Measurements from ENCODE around the gene SVIL. TPM values are rescaled to one million over a fixed set of nuclear protein-coding genes. Genes with fewer than 3 reads are reported as not detected.

SVIL gene
- total RNA-seq, 1 experiment from 2014 or later: 166 TPM

DNA sequence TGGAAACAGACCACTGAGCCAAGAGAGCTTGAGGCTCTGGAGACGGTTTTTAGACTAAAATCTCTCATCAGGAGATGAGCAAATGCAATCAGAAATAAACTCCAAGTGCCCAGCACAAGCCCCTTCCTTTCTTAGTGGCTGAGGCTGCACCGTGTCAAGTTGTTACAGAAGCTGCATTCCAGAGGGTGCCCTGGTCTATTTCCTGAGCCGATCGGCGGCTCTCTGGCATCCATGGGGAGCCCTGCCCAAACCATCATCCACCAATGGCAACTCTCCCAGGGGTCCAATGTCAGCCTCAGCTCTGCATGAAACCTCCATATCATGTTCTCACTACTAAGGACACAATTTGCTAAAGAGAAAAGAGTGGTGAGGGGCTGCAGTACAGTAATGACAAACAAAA lies 89.6 kb downstream of the SVIL start:
- Histone ChIP-seq H3K9me2 (ENCODE audit: insufficient read depth) (no peaks in the 10 kb centered on the region), H2AFZ (no peak overlapping the region), H3K4me2 (no peak overlapping the region), H3K9me3 (ENCODE audit: insufficient read depth, low read depth) (no peaks in the 10 kb centered on the region), H3K36me3 (ENCODE audit: low read depth) (no peaks in the 10 kb centered on the region), H3K4me1 (replicated peaks; ENCODE audit: insufficient read depth) (no peaks in the 10 kb centered on the region), H3K27ac (no peak overlapping the region), H3K79me2 (ENCODE audit: low read depth) (0 out of 2 replicates have a peak, but pooled peaks cover 3% of the 10 kb centered on the region), H3K4me3 (no peak overlapping the region), H3F3A (ENCODE audit: insufficient read depth, low read depth) (0 out of 2 replicates have a peak, but pooled peaks cover 2% of the 10 kb centered on the region), H3K27me3 (ENCODE audit: insufficient read depth, low read depth) (no peaks in the 10 kb centered on the region), H4K20me1 (ENCODE audit: insufficient read depth) (peaks cover 4% of the 10 kb centered on the region; the same call in 1 of the 2 replicates)
- CTCF ChIA-PET: interaction anchor here (0.6 kb wide), 2 partner anchors 11 to 240 kb away, joined by 3 to 4 read pairs; no protein-coding TSS in a partner anchor
- POLR2A ChIA-PET (ENCODE audit: unreplicated experiment): no interaction called here
- TF ChIP-seq EZH2 (IDR thresholded peaks at IDR 0.05; ENCODE audit: low read depth): no peak
- TF ChIP-seq, protein P1, sequence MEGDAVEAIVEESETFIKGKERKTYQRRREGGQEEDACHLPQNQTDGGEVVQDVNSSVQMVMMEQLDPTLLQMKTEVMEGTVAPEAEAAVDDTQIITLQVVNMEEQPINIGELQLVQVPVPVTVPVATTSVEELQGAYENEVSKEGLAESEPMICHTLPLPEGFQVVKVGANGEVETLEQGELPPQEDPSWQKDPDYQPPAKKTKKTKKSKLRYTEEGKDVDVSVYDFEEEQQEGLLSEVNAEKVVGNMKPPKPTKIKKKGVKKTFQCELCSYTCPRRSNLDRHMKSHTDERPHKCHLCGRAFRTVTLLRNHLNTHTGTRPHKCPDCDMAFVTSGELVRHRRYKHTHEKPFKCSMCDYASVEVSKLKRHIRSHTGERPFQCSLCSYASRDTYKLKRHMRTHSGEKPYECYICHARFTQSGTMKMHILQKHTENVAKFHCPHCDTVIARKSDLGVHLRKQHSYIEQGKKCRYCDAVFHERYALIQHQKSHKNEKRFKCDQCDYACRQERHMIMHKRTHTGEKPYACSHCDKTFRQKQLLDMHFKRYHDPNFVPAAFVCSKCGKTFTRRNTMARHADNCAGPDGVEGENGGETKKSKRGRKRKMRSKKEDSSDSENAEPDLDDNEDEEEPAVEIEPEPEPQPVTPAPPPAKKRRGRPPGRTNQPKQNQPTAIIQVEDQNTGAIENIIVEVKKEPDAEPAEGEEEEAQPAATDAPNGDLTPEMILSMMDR (conservative IDR thresholded peaks at IDR 0.05): no peak
- no TSS peak for BruUV-seq (replicated peaks)
- no peak for DNase-seq
- intact Hi-C loops (cut with micrococcal nuclease; ENCODE audit: unreplicated experiment): no loop called here

DNA sequence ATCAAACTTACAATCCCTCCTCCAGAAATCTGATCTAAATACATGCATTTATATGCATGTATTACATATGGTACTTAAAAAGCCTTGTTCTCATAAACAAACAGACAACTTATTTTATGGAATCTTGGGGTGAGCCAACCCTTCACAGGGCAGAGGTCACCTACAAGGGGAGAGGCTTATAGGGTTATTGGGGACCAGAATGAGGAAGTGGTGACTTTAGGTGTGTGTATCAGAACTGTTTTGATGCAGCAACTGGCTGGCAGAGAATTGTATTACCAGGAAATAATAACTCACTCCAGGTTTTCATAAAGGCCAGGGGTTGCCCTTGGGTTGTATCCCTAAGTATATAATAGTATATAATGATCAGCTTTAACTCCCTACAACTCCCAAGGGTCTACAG lies 91.1 kb downstream of the SVIL start:
- Histone ChIP-seq H3F3A (ENCODE audit: insufficient read depth, low read depth) (0 out of 2 replicates have a peak, but pooled peaks cover 2% of the 10 kb centered on the region), H3K27ac (no peak overlapping the region), H3K4me2 (no peak overlapping the region), H3K79me2 (ENCODE audit: low read depth) (0 out of 2 replicates have a peak, but pooled peaks cover 3% of the 10 kb centered on the region), H3K27me3 (ENCODE audit: insufficient read depth, low read depth) (no peaks in the 10 kb centered on the region), H3K9me2 (ENCODE audit: insufficient read depth) (no peaks in the 10 kb centered on the region), H4K20me1 (ENCODE audit: insufficient read depth) (peaks cover 3% of the 10 kb centered on the region; the same call in 1 of the 2 replicates), H3K4me1 (replicated peaks; ENCODE audit: insufficient read depth) (no peaks in the 10 kb centered on the region), H2AFZ (no peak overlapping the region), H3K4me3 (no peak overlapping the region), H3K9me3 (ENCODE audit: insufficient read depth, low read depth) (no peaks in the 10 kb centered on the region), H3K36me3 (ENCODE audit: low read depth) (no peaks in the 10 kb centered on the region)
- CTCF ChIA-PET: no interaction called here
- intact Hi-C loops (cut with micrococcal nuclease; ENCODE audit: unreplicated experiment): no loop called here
- TF ChIP-seq, protein P1 (conservative IDR thresholded peaks at IDR 0.05): no peak
- TF ChIP-seq EZH2 (IDR thresholded peaks at IDR 0.05; ENCODE audit: low read depth): no peak
- POLR2A ChIA-PET (ENCODE audit: unreplicated experiment): no interaction called here
- no TSS peak for BruUV-seq (replicated peaks)
- no peak for DNase-seq

- no peak overlapping the region for H3K4me2 ChIP-seq
- no peak overlapping the region for H2AFZ ChIP-seq
- no TSS peak for BruUV-seq (replicated peaks)
- no peak overlapping the region for H3K27ac ChIP-seq
- POLR2A ChIA-PET (ENCODE audit: unreplicated experiment): no interaction called here
- DNase-seq: no peak
- H4K20me1 ChIP-seq (ENCODE audit: insufficient read depth): no peaks in the 10 kb centered on the region
- no peaks in the 10 kb centered on the region for H3K36me3 ChIP-seq (ENCODE audit: low read depth)
- CTCF ChIA-PET: no interaction called here
- H3K27me3 ChIP-seq (ENCODE audit: insufficient read depth, low read depth): no peaks in the 10 kb centered on the region
- TF ChIP-seq EZH2 (IDR thresholded peaks at IDR 0.05; ENCODE audit: low read depth): no peak
- TF ChIP-seq, protein P1 (conservative IDR thresholded peaks at IDR 0.05): no peak
- H3F3A ChIP-seq (ENCODE audit: insufficient read depth, low read depth): 0 out of 2 replicates have a peak, but pooled peaks cover 2% of the 10 kb centered on the region
- no peaks in the 10 kb centered on the region for H3K9me2 ChIP-seq (ENCODE audit: insufficient read depth)
- intact Hi-C loops (cut with micrococcal nuclease; ENCODE audit: unreplicated experiment): no loop called here
- no peak overlapping the region for H3K4me3 ChIP-seq
- no peaks in the 10 kb centered on the region for H3K4me1 ChIP-seq (replicated peaks; ENCODE audit: insufficient read depth)
- 0 out of 2 replicates have a peak, but pooled peaks cover 3% of the 10 kb centered on the region for H3K79me2 ChIP-seq (ENCODE audit: low read depth)
- H3K9me3 ChIP-seq (ENCODE audit: insufficient read depth, low read depth): no peaks in the 10 kb centered on the region
Observed at GRCh38 chr10:29542723-29543122, 92.0 kb downstream of the SVIL start.
